A673 (cell line): ENCODE results near the gene DMD. TPM values are rescaled to one million over a fixed set of nuclear protein-coding genes. Genes with fewer than 3 reads are reported as not detected.

Source experiments
- BruUV-seq: library from RNA; stranded (reverse); fragments of 400-500 nt; replicated peaks from 2 replicates; lab custom pipeline; 2021; lab: Mats Ljungman, UMichigan
- CTCF ChIA-PET: fragments of 300-600 bp; sonication (Branson Sonifier 250); formaldehyde crosslinking; loops from one replicate; lab custom pipeline; 2022; ENCODE audit warnings: antibody characterized with exemption; lab: Charles Lee
- POLR2A ChIA-PET: fragments of 300-600 bp; sonication (Branson Sonifier 250); formaldehyde crosslinking; loops from one replicate; lab custom pipeline; 2022; ENCODE audit warnings: antibody characterized with exemption; ENCODE audit not compliant: low non-redundant PET; lab: Charles Lee
- DNase-seq: peaks from one replicate; pipeline ENCODE4 v3.0.0-alpha.2; 2015; ENCODE audit warnings: low spot score
- H3K27ac ChIP-seq: fragments of 200-600 bp; sonication (generic); 2 replicates; pipeline ENCODE4 v1.5.1; 2016; ENCODE audit warnings: mixed run types, low read depth, mild to moderate bottlenecking, mixed read lengths, antibody characterized with exemption, low read length; ENCODE audit not compliant: poor library complexity, severe bottlenecking
- H3K27me3 ChIP-seq: fragments of 200-600 bp; sonication (generic); replicated peaks from 2 replicates; pipeline ENCODE4 v1.6.1; 2017; ENCODE audit warnings: mixed run types, low read depth, mild to moderate bottlenecking, mixed read lengths, antibody characterized with exemption, low read length; ENCODE audit not compliant: insufficient read depth, poor library complexity
- H3K36me3 ChIP-seq: fragments of 200-600 bp; sonication (generic); 2 replicates; pipeline ENCODE4 v1.6.1; 2016; ENCODE audit warnings: mixed run types, mild to moderate bottlenecking, mixed read lengths, antibody characterized with exemption, low read length; ENCODE audit not compliant: insufficient read depth, poor library complexity, severe bottlenecking
- H3K4me1 ChIP-seq: fragments of 200-600 bp; sonication (generic); 2 replicates; pipeline ENCODE4 v1.6.1; 2017; ENCODE audit warnings: mixed run types, mild to moderate bottlenecking, mixed read lengths, antibody characterized with exemption, low read length; ENCODE audit not compliant: insufficient read depth, poor library complexity, severe bottlenecking
- H3K4me3 ChIP-seq: fragments of 200-600 bp; sonication (generic); 2 replicates; pipeline ENCODE4 v1.5.1; 2016; ENCODE audit warnings: low read depth, mixed run types, mild to moderate bottlenecking, mixed read lengths, low read length; ENCODE audit not compliant: poor library complexity, severe bottlenecking
- H3K9me3 ChIP-seq: fragments of 200-600 bp; sonication (generic); 2 replicates; pipeline ENCODE4 v1.6.1; 2016; ENCODE audit warnings: mixed run types, low read depth, mild to moderate bottlenecking, mixed read lengths, antibody characterized with exemption, low read length; ENCODE audit not compliant: poor library complexity, severe bottlenecking
- EZH2 ChIP-seq: fragments of 200-600 bp; sonication (generic); IDR thresholded peaks from 2 replicates; pipeline ENCODE4 v1.6.1; 2017; ENCODE audit warnings: borderline replicate concordance, low read depth, mild to moderate bottlenecking, mixed read lengths, antibody characterized with exemption, low read length; ENCODE audit not compliant: poor library complexity, severe bottlenecking
- intact Hi-C: fragments of 100-400 bp; cut with micrococcal nuclease; formaldehyde crosslinking; loops from one replicate; pipeline ENCODE4 v1.10.0; 2022; ENCODE audit not compliant: unreplicated experiment
- total RNA-seq: library from RNA; stranded (reverse); gene quantifications from 2 replicates; pipeline ENCODE4 v1.2.3, GENCODE V29; 2021
- TF ChIP-seq, protein P1 (sequence below): fragments of 300-800, 200-600 bp; sonication (generic); conservative IDR thresholded peaks from 2 replicates; pipeline ENCODE4 v1.5.1; 2017; ENCODE audit warnings: low read depth, mild to moderate bottlenecking, antibody characterized with exemption, low read length, moderate library complexity, mixed read lengths

Gene DMD
- total RNA-seq, 1 experiment from 2014 or later = 5.4 TPM

DNA sequence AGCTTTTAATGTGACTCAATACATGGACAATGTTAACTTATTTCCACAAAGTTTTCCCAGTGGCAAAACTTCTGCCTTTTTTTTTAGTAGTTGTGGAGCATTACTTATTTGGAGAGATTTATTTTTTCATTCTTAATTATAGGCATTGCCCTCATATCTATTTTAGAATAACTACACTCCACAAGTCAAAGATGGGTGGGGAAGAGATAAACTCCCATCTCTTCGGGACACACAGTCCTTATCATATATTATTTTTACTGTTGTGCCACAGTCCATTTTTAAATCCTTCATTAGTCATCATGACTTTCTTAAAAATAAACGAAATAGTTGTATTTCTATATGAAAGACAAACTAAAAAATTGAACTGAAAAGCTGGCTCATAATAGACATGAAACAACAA is 1.2 kb downstream of the DMD start:
- TF ChIP-seq, protein P1, sequence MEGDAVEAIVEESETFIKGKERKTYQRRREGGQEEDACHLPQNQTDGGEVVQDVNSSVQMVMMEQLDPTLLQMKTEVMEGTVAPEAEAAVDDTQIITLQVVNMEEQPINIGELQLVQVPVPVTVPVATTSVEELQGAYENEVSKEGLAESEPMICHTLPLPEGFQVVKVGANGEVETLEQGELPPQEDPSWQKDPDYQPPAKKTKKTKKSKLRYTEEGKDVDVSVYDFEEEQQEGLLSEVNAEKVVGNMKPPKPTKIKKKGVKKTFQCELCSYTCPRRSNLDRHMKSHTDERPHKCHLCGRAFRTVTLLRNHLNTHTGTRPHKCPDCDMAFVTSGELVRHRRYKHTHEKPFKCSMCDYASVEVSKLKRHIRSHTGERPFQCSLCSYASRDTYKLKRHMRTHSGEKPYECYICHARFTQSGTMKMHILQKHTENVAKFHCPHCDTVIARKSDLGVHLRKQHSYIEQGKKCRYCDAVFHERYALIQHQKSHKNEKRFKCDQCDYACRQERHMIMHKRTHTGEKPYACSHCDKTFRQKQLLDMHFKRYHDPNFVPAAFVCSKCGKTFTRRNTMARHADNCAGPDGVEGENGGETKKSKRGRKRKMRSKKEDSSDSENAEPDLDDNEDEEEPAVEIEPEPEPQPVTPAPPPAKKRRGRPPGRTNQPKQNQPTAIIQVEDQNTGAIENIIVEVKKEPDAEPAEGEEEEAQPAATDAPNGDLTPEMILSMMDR = no peak
- no peak for TF ChIP-seq EZH2
- Histone ChIP-seq H3K27ac (no peak overlapping the region), H3K9me3 (no peaks in the 10 kb centered on the region), H3K4me3 (no peak overlapping the region), H3K4me1 (no peaks in the 10 kb centered on the region), H3K36me3 (no peaks in the 10 kb centered on the region), H3K27me3 (peaks cover 10% of the 10 kb centered on the region)
- no peak for DNase-seq
- ChIA-PET POLR2A (no interaction called here), CTCF (no interaction called here)
- BruUV-seq = no TSS peak
- intact Hi-C loops = no loop called here

DNA sequence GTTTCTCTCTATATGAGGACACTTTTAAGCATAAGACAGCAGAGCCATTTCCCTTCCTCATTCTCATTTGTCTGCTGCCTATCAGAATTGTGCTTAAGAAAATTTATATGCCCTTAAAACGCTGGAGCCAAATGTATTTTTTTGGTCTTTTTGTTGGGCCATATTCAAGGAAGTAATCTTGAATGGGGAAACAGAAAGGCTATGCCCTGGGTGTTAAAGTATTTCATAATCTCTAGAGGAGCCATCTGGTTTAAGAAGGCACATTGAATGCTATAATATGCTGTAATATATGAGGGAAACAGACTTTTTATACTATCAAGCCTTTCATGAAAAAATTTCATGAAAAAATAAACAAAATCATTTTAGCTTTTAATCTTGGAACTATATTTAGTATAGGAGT is 4.3 kb downstream of the DMD start:
- POLR2A ChIA-PET = no interaction called here
- no peak for TF ChIP-seq EZH2
- TF ChIP-seq, protein P1 = no peak
- intact Hi-C loops = no loop called here

DNA sequence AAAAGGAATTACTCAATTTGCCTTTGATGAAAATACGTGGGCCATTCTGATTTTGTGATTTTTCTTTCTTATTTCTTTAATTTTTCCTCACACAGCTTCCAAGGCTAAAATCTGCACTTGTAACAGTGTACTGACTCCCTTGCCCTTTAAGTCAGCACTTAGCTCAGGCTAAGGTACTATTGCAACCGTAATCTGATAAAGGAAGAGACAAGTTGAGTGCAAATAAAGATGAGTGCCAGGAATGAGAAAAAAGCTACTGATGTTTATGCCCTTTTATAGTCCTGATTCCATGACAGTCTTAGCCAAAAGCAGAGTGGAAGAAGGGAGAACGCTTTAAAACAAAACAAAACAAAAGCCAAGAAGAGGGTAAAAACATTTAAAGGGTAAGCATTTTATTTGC is 6.0 kb downstream of the DMD start:
- no peaks in the 10 kb centered on the region for H3K36me3 ChIP-seq
- no peaks in the 10 kb centered on the region for H3K27me3 ChIP-seq
- H3K4me1 ChIP-seq = no peaks in the 10 kb centered on the region
- intact Hi-C loops = no loop called here
- no peak overlapping the region for H3K27ac ChIP-seq
- no peak for DNase-seq
- ChIA-PET CTCF (no interaction called here), POLR2A (no interaction called here)
- BruUV-seq = no TSS peak
- H3K4me3 ChIP-seq = no peak overlapping the region
- TF ChIP-seq, protein P1 = no peak
- no peaks in the 10 kb centered on the region for H3K9me3 ChIP-seq

More for the DNA sequence above, 4.3 kb downstream of the DMD start:
- Histone ChIP-seq H3K4me1 (no peaks in the 10 kb centered on the region), H3K4me3 (no peak overlapping the region), H3K36me3 (no peaks in the 10 kb centered on the region), H3K9me3 (no peaks in the 10 kb centered on the region), H3K27me3 (no peaks in the 10 kb centered on the region), H3K27ac (no peak overlapping the region)
- no TSS peak for BruUV-seq
- no peak for DNase-seq
- CTCF ChIA-PET = no interaction called here
